Measurements from ENCODE around the gene RNF150. TPM values are rescaled to one million over a fixed set of nuclear protein-coding genes. Genes with fewer than 3 reads are reported as not detected.

The RNF150 gene
- total and polyA plus RNA-seq, 2 experiments from 2014 or later = 4.2 to 9.2 TPM

DNA sequence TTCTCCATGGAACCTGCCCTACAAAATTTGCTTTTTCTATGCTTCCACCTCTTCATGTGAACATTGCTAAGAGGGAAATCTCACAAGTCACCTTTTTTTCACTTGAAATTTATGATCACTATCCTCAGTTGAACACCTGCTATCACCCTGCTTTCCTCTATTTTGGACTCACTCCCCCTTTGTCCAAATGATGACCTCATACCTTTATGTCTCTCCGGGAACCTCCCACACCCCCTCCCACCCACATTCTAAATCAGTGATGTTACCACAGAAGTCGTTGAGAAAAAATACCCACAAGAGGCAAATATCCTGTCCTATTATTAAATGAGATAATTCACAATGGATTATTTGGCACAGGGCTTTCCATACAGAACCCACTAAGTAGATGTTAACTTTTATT, 156.5 kb downstream of the RNF150 start:
- no peak overlapping the region for H3K4me3 ChIP-seq
- no peaks in the 10 kb centered on the region for H3K27me3 ChIP-seq
- H2AFZ ChIP-seq = no peak overlapping the region
- no peak overlapping the region for H3K4me2 ChIP-seq
- H3K9me3 ChIP-seq (ENCODE audit: low read depth) = no peaks in the 10 kb centered on the region
- TF ChIP-seq EZH2 (IDR thresholded peaks at IDR 0.05; ENCODE audit: borderline replicate concordance) (no peak), EZH2phosphoT487 (IDR thresholded peaks at IDR 0.05; ENCODE audit: low read depth, severe bottlenecking, unreplicated experiment) (no peak)
- no peaks in the 10 kb centered on the region for H3K79me2 ChIP-seq
- no peaks in the 10 kb centered on the region for H3K36me3 ChIP-seq (replicated peaks; ENCODE audit: insufficient read depth, low read depth)
- WGBS (ENCODE audit: low lambda C conversion rate, missing lambda C conversion rate) = 90% methylated on average over 2 of the region's 2 CpGs
- H3K4me1 ChIP-seq (ENCODE audit: insufficient read depth) = no peaks in the 10 kb centered on the region
- no peaks in the 10 kb centered on the region for H4K20me1 ChIP-seq (ENCODE audit: insufficient read depth, poor library complexity, severe bottlenecking)
- no peak overlapping the region for H3K27ac ChIP-seq
- no peak for DNase-seq (ENCODE audit: low spot score)
- H3K9me2 ChIP-seq (replicated peaks; ENCODE audit: insufficient read depth) = no peaks in the 10 kb centered on the region

DNA sequence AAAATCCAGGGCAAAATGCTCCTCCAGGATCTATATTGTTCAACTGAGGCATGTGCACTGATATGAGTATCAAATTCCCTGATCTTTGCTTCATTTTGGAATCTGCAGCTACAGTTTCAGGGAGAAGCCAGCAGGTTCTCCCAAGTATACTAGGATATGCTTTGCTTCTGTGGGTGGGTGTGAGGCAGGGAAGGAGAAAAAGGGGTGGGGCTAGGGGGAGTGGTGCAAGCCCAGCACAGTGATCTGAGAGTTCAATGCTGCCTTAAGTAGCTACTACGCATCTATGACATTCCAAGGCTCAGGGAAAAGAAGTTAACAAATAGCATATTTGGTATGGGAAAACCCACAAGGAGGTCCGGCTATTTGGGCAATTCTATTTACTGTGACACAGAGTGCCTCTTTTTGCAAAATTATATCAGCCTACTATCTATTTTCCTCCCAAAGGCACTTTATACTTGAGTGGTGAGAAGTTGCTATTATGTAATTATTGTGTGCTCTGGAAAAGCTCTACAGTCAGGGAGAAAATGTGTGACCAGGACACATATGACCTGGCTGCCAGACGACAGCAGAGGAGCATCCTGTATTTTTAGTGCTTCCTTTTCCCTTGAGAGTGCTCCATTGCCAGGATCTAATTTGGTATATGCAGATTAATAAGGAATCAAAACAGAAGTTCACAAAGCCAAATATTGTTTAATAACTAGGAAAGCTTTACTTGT, 162.0 kb downstream of the RNF150 start:
- Histone ChIP-seq H3K4me3 (no peak overlapping the region), H3K79me2 (no peaks in the 10 kb centered on the region), H3K9me2 (replicated peaks; ENCODE audit: insufficient read depth) (no peaks in the 10 kb centered on the region), H3K27ac (no peak overlapping the region), H3K9me3 (ENCODE audit: low read depth) (no peaks in the 10 kb centered on the region), H3K4me1 (ENCODE audit: insufficient read depth) (no peaks in the 10 kb centered on the region), H3K27me3 (no peaks in the 10 kb centered on the region), H2AFZ (no peak overlapping the region), H3K36me3 (replicated peaks; ENCODE audit: insufficient read depth, low read depth) (no peaks in the 10 kb centered on the region), H3K4me2 (no peak overlapping the region), H4K20me1 (ENCODE audit: insufficient read depth, poor library complexity, severe bottlenecking) (no peaks in the 10 kb centered on the region)
- WGBS (ENCODE audit: low lambda C conversion rate, missing lambda C conversion rate) = 71% methylated on average over 3 of the region's 3 CpGs
- DNase-seq (ENCODE audit: low spot score) = no peak
- TF ChIP-seq EZH2 (IDR thresholded peaks at IDR 0.05; ENCODE audit: borderline replicate concordance) (no peak), EZH2phosphoT487 (IDR thresholded peaks at IDR 0.05; ENCODE audit: low read depth, severe bottlenecking, unreplicated experiment) (no peak)
- TF ChIP-seq, protein P1, sequence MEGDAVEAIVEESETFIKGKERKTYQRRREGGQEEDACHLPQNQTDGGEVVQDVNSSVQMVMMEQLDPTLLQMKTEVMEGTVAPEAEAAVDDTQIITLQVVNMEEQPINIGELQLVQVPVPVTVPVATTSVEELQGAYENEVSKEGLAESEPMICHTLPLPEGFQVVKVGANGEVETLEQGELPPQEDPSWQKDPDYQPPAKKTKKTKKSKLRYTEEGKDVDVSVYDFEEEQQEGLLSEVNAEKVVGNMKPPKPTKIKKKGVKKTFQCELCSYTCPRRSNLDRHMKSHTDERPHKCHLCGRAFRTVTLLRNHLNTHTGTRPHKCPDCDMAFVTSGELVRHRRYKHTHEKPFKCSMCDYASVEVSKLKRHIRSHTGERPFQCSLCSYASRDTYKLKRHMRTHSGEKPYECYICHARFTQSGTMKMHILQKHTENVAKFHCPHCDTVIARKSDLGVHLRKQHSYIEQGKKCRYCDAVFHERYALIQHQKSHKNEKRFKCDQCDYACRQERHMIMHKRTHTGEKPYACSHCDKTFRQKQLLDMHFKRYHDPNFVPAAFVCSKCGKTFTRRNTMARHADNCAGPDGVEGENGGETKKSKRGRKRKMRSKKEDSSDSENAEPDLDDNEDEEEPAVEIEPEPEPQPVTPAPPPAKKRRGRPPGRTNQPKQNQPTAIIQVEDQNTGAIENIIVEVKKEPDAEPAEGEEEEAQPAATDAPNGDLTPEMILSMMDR (IDR thresholded peaks at IDR 0.05; ENCODE audit: poor library complexity) = no peak

DNA sequence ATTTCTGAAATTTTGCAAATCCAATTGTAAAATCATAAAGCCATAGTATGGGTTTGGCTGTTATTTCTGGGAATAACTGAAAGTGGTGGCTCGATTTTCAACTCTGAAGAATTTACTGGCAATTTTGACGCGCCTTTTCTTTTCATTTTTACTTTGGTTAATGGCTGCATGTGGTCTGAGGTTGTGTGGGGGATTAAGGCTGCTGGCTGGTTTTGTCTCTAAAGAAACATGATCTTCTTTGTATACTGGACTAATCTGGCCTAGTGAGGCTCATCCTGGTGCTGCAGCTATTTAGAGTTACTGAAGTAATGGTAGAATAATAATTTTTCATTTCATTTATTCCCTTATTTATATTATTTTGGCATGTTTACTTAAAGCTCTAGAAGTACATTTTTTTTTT, 164.0 kb downstream of the RNF150 start:
- Histone ChIP-seq H3K27ac (no peak overlapping the region), H3K9me2 (replicated peaks; ENCODE audit: insufficient read depth) (no peaks in the 10 kb centered on the region), H3K4me1 (ENCODE audit: insufficient read depth) (no peaks in the 10 kb centered on the region), H3K27me3 (no peaks in the 10 kb centered on the region), H3K79me2 (no peaks in the 10 kb centered on the region), H3K36me3 (replicated peaks; ENCODE audit: insufficient read depth, low read depth) (no peaks in the 10 kb centered on the region), H3K9me3 (ENCODE audit: low read depth) (no peaks in the 10 kb centered on the region), H3K4me2 (no peak overlapping the region), H4K20me1 (ENCODE audit: insufficient read depth, poor library complexity, severe bottlenecking) (no peaks in the 10 kb centered on the region), H3K4me3 (no peak overlapping the region), H2AFZ (no peak overlapping the region)
- TF ChIP-seq, protein P1 (IDR thresholded peaks at IDR 0.05; ENCODE audit: poor library complexity) = no peak
- TF ChIP-seq EZH2 (IDR thresholded peaks at IDR 0.05; ENCODE audit: borderline replicate concordance) (no peak), EZH2phosphoT487 (IDR thresholded peaks at IDR 0.05; ENCODE audit: low read depth, severe bottlenecking, unreplicated experiment) (no peak)
- 82% methylated on average over 3 of the region's 3 CpGs for WGBS (ENCODE audit: low lambda C conversion rate, missing lambda C conversion rate)
- no peak for DNase-seq (ENCODE audit: low spot score)

DNA sequence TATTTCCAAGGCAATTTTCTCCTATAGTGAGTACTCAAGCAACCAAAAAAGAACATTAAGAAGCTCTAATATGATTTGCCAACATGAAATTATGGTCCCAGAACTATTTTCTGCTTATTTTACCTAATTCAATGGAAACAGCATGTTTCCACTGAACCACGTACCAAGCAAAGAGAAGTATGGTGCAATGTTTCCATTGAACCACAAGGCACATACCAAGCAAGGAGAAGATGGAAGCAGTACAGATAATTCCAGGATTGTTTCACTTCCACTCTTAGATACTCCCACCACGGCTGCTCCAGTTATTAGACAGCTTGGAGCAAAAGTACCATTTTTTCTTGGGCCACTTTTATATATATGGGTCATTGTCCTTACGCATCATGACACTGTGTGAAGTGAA, 164.9 kb downstream of the RNF150 start:
- H3K4me3 ChIP-seq = no peak overlapping the region
- no peaks in the 10 kb centered on the region for H4K20me1 ChIP-seq (ENCODE audit: insufficient read depth, poor library complexity, severe bottlenecking)
- H3K27me3 ChIP-seq = no peaks in the 10 kb centered on the region
- DNase-seq (ENCODE audit: low spot score) = no peak
- H2AFZ ChIP-seq = no peak overlapping the region
- no peak overlapping the region for H3K4me2 ChIP-seq
- H3K27ac ChIP-seq = no peak overlapping the region
- TF ChIP-seq EZH2 (IDR thresholded peaks at IDR 0.05; ENCODE audit: borderline replicate concordance) = no peak
- TF ChIP-seq, protein P1 (IDR thresholded peaks at IDR 0.05; ENCODE audit: poor library complexity) = no peak
- no peak for TF ChIP-seq EZH2phosphoT487 (IDR thresholded peaks at IDR 0.05; ENCODE audit: low read depth, severe bottlenecking, unreplicated experiment)
- no peaks in the 10 kb centered on the region for H3K4me1 ChIP-seq (ENCODE audit: insufficient read depth)
- no peaks in the 10 kb centered on the region for H3K9me2 ChIP-seq (replicated peaks; ENCODE audit: insufficient read depth)
- 65% methylated on average over 3 of the region's 3 CpGs for WGBS (ENCODE audit: low lambda C conversion rate, missing lambda C conversion rate)
- H3K9me3 ChIP-seq (ENCODE audit: low read depth) = no peaks in the 10 kb centered on the region
- H3K79me2 ChIP-seq = no peaks in the 10 kb centered on the region
- H3K36me3 ChIP-seq (replicated peaks; ENCODE audit: insufficient read depth, low read depth) = no peaks in the 10 kb centered on the region
